NCI-H2227 (cell line): ENCODE measurements around the gene SP100.
"Not testable (repeated sequence)": the region's sequence is repeated elsewhere in the genome, so short reads cannot be mapped to it uniquely, and the experiment has no call there.

ENCODE experiments used
- DNase-seq: peaks from one replicate; lab custom pipeline; 2025; ENCODE audit not compliant: unreplicated experiment; lab: John Stamatoyannopoulos, UW

Gene SP100

DNA sequence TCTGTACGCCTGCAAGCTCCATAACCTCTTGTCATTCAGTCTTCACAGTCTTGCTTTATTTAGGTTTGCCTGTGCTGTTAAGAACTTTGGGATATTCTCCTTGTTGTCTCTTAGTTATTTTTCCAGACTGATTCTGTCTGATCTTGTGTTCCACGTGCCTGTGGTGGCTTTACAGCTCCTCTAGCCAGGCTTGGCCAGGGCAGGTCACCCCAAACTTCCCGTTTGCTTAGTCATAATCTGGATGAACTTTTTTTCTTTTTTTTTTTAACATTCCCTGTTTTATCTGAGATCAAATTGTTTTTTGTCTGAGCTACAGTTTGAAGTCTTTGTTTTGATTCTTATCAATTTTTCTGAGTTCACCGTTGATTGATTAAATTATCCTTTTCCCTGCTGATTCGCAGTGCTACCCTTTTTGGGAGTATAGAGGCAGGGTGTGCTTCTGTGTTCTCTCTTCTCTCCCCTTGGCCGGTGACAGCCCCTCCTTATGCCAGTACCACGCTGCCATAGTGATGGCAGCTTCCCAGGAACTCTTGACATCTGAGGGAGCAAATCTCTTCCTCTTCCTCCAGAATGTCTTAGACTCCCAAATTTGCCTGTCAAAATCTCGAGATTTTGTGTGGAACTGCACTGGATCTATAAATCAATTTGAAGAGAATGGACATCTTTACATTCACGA is 2.5 kb downstream of the SP100 start:
- no peak for DNase-seq

GRCh38 chr2:230419181-230419580 is 3.2 kb downstream of the SP100 start:
- DNase-seq = no peak

DNA sequence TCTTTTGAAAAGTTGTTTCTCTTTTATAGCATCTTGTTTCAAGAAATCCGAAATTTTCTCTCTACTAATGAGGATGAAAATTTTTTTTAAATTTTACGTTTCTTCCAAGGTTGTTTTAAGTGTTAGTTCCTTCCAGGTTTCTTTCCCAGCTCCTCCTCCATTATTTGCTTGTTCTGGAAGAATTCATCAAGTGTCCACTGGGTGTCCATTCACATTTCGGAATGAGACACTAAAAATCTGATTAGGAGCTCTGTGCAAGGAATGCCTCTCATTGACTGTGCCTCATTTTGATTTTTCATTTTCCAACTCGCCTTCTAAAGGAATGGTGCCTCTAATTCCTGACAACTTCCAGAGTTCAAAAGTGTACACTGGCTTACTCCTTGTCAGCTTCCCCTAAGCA is 6.1 kb downstream of the SP100 start:
- no peak for DNase-seq

DNA sequence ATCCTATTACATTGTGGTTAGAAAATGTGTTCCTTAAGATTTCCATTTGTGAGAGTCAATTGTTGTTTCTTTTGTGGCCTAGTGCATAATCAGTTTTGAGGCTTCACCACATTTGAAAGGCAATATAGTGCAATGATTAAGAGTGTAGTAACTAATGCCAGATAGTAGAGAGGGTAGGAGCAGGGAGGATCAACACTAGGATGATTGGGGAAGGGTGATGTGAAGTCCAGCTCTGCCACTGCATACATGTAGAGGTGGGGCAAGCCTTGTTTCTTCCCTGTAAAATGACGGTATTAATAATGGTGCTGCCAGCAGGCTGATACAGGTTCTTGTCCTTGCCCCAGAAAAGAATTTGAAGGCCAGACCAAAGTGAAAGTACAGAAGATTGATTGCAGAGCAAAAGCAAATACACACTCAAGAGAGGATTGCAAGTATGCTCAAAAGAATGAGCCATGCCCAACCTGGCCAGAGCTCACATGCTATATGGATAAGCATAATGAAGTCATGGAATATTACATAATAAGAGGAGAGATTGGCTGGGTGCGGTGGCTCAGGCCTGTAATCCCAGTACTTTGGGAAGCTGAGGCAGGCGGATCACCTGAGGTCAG is 8.0 kb downstream of the SP100 start:
- no peak for DNase-seq

- DNase-seq = no peak
Observed at GRCh38 chr2:230425377-230425776, 9.4 kb downstream of the SP100 start.

DNA sequence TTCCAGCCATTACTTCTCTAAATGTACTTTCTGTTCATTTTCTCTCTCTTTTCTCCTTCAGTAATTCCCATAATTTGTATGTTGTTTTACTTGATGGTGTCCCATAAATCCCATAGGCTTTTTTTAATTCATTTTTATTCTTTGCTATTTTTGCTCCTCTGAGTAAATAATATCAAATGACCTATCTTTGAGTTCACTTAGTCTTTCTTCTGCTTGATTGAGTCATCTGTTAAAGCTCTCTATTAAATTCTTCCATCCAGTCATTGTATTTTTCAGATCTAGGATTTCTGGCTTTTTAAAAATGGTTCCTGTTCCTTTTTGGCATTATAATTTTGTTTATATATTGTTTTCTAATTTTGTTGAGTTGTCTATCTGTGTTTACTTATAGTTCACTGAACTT is 13.5 kb downstream of the SP100 start:
- no peak for DNase-seq

GRCh38 chr2:230430957-230431910 is 15.2 kb downstream of the SP100 start:
- no peak for DNase-seq

DNA sequence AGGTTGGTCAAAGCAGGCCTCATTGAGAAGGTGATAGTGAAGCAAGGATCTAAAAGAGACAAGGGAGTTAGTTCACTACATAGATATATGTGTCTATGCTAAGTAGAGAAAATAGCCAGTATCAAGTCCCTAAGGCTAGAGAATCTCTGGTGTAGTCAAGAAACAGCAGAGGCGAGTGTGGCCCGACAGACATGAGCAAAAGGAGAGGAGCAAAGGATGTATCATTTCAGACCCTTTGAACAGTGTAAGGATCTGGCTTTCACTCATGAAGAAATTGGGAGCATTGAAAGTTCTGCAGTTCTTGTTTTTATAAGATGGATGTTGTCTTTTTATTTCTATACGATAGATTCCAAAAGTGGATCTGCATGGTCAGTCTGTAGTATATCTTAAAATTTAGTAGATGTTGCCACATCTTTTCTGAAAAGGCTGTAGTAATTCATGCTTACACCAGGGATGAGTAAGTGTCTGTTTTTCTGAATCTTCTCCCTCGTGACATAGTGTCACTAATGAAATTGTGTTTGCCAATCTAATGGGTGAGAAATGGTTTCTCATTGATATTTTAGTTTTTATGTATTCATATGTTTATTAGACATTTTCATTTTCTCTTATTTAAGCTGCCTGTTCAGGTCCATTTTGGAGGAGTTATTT is 18.8 kb downstream of the SP100 start:
- DNase-seq = no peak

DNA sequence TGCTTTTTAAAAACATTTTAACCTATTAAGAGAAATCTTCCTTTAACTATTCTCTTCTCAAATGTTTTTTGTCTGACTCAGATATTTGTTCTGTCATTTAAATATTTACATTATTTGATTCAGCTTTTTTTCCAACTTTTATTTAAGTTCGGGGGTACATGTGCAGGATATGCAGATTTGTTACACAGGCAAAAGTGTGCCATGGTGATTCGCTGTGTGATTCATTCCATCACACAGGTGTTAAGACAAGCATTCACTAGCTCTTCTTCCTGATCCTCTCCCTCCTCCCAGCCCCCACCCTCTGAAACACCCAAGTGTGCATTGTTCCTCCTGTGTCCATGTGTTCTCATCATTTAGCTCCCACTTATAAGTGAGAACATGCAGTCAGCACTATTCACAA is 19.4 kb downstream of the SP100 start:
- no peak for DNase-seq

- DNase-seq = not testable (repeated sequence)
Observed at GRCh38 chr2:230439121-230439520, 23.1 kb downstream of the SP100 start.

DNA sequence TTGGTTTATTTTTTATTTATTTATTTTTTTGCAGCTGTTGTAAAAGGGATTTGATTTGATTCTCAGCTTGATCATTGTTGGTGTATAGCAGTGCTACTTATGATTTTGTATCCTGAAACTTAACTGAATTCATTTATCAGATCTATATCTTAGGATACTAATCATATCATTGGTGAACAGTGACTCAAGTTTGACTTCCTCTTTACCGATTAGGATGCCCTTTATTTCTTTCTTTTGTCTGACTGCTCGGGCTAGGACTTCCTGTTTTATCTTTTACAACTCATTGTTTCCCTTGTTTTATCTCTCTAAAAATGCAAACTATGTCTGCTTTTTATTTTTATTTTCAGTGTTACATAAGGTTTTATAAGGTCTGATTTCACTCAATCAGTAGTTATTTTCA is 23.6 kb downstream of the SP100 start:
- no peak for DNase-seq

DNA sequence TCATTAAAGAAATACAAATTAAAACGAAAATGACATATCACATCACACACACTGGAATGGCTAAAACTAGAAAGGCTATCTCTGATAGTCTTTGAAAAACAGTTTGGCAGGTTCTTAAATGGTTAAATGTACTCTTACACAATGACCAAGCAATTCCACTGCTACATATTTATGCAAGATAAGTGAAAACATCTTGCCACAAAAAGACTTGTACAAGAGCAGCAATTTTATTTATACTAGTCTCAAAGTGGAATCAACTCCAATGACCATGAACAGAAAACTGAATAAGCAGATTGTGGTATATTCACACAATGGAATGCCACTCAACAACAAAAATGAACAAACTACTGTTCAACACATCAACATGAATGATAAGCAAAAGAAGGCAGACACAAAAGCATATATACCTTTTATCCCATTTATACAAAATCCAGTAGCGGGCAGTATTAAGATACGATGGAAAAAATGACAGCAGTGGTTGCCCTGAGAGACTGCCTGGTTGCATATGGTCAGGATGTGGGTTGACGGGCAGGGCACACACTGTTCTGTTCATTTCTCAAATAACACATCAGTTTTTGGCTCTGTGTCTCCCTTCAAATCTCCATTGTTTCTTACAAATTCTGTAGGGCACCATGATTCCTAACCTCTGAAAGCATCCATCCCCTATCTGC is 25.4 kb downstream of the SP100 start:
- DNase-seq = no peak

GRCh38 chr2:230443541-230443940 is 27.5 kb downstream of the SP100 start:
- DNase-seq = no peak

GRCh38 chr2:230444832-230445231 is 28.8 kb downstream of the SP100 start:
- DNase-seq = no peak

GRCh38 chr2:230447036-230447435 is 31.0 kb downstream of the SP100 start:
- no peak for DNase-seq

GRCh38 chr2:230447455-230448451 is 31.8 kb downstream of the SP100 start:
- DNase-seq = no peak

GRCh38 chr2:230449901-230450467 is 34.0 kb downstream of the SP100 start:
- no peak for DNase-seq

- DNase-seq = no peak
Observed at GRCh38 chr2:230453006-230453405, 37.0 kb downstream of the SP100 start.

- no peak for DNase-seq
Observed at GRCh38 chr2:230455005-230455684, 39.1 kb downstream of the SP100 start.
